HUDEP-2 (cell line): ENCODE data around the gene TMEM240.
"Not testable (repeated sequence)": the region's sequence is repeated elsewhere in the genome, so short reads cannot be mapped to it uniquely, and the experiment has no call there.

Experiments used
- DNase-seq, 76 experiments: peaks; one replicate each; lab custom pipeline; 2025; ENCODE audit not compliant: unreplicated experiment in 76 of 76; lab: John Stamatoyannopoulos, UW

TMEM240 gene

DNA sequence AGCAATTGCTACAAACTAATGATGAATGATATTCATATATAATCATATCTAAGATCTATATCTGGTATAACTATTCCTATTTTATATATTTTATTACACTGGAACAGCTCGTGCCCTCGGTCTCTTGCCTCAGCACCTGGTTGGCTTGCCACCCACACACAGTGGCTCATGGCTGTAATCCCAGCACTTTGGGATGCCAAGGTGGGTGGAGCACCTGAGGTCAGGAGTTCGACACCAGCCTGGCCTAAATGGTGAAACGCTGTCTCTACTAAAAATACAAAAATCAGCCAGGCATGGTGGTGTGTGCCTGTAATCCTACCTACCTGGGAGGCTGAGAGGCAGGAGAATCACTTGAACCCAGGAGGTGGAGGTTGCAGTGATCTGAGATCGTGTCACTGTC, 34.6 kb downstream of the TMEM240 start:
- DNase-seq = not testable (repeated sequence)

DNA sequence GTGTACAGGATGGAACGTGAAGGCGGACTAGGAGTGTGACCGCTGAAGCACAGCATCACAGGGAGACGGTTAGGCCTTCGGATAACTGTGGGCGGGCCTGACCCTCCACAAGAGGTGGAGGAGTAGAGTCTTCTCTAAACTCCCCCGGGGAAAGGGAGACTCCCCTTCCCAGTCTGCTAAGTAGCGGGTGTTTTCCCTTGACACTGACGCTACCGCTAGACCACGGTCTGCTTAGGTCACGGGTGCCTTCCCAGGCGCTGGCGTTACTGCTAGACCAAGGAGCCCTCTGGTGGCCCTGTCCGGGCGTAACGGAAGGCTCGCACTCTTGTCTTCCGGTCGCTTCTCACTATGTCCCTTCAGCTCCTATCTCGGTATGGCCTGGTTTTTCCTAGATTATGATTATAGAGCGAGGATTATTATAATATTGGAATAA, 35.0 kb downstream of the TMEM240 start:
- peak in 60 of 76 experiments; percentile 5 to 70 (median 30) for DNase-seq

DNA sequence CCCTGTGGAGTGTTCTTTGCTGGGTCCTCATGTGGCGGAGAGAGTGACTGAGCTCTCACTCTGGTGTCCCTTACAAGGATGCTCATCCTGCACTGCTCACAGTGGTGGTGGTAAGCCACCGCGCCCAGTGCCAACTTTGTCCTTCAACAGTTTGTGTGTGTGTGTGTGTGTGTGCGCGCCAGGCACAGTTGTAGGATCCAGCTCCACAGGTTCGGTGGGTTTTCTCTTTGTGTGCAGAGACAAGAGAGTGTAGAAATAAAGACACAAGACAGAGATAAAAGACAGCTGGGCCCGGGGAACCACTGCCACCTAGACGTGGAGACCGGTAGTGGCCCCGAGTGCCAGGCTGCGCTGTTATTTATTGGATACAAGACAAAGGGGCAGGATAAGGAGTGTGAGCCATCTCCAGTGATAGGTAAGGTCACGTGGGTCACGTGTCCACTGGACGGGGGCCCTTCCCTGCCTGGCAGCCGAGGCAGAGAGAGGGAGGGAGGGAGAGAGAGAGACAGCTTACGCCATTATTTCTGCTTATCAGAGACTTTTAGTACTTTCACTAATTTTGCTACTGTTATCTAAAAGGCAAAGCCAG, 35.6 kb downstream of the TMEM240 start:
- DNase-seq = peak in 73 of 76 experiments; percentile 25 to 93 (median 80)

- not testable (repeated sequence) for DNase-seq
Measured at GRCh38 chr1:1495461-1495975, 44.9 kb downstream of the TMEM240 start.

DNA sequence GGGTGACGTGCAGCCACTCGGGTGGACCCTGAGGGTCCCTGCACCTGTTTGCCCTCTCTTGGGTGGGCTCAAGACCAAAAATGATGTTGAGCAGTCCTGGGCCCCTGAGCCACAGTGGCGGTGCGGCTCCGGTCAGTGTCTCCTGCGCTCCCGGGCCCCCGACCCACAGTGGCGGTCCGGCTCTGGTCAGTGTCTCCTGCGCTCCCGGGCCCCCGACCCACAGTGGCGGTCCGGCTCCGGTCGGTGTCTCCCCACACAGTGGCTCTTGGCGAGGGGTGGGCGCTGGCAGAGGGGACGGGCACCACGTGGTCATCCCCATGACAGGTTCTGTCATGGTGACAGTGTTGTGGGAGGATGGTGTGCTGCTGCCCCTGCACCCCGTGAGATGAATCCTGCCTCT, 46.1 kb downstream of the TMEM240 start:
- not testable (repeated sequence) for DNase-seq

DNA sequence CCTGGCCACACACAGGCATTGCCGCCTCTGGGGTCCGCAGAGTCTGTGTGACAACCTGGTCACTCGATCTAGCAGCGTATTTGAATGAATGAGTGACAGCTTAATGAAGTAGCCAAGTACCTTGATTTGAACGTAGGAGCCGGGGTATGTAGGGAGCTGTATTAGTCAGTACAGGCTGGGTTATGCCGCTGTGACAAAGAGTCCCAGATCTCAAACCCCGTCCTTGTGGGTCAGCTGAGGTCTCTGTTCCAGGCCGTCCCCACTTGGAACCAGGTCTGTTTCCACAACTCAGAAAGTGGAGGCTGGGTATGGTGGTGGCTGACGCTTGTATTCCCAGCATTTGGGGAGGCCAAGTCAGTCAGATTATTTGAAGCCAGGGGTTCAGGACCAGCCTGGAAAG, 48.8 kb downstream of the TMEM240 start:
- no peak for DNase-seq

GRCh38 chr1:1490633-1491230, 49.7 kb downstream of the TMEM240 start:
- DNase-seq = no peak

DNA sequence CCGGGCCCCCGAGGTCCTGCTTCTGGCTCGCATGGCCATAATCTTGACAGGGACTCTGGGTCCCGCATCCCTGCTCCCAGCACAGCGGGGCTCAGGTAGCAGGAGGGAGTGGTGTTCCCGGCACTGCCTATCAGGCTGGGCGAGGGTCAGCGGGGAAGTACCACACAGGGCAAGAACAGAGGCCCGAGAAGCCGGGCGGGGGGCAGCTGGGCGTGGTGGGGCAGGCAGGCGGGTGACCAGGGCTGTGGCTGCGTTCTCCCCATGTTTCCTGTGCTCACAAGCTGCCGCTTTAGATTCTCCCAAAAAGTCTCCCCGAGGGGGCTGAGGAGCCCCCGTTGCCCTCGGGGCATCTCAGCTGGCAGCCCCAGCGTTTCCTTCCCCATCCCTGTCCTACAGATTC, 50.6 kb downstream of the TMEM240 start:
- DNase-seq = no peak

DNA sequence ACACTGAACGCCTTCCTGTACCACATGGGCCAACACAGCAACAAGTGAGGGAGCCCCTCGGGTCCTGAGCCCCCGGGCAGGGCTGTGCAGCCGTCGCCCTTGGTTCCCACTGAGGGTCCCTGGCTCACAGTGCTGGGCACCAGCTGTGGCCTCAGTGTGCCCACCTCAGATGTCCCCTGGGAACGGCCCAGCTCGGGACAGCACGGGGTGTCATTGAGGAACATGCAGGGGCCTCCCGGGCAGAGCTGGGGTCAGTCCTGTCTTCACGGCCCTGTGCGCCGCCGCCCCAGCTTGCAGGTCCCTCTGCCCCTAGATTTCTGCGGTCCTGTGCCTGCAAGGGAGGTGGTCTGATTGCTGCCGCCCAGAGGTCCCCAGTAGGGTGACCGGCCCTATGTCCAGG, 51.2 kb downstream of the TMEM240 start:
- no peak for DNase-seq

DNA sequence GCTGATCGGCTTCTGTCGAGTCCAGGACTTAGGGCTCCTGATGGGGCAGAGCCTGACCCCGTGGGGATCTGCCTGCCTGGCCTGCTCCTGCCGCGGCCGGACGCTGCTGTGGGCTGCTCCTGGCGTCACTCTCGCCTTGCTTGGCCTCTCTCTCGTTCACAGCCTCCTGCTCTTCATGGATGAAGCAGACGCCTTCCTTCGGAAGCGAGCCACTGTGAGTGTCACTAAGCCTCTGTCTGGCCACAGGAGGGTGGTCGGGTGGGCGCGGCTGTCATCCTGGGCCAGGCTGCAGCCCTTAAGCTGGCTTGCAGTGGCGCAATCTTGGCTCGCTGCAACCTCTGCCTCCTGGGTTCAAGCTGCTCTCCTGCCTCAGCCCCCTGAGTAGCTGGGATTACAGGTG, 52.7 kb downstream of the TMEM240 start:
- no peak for DNase-seq

DNA sequence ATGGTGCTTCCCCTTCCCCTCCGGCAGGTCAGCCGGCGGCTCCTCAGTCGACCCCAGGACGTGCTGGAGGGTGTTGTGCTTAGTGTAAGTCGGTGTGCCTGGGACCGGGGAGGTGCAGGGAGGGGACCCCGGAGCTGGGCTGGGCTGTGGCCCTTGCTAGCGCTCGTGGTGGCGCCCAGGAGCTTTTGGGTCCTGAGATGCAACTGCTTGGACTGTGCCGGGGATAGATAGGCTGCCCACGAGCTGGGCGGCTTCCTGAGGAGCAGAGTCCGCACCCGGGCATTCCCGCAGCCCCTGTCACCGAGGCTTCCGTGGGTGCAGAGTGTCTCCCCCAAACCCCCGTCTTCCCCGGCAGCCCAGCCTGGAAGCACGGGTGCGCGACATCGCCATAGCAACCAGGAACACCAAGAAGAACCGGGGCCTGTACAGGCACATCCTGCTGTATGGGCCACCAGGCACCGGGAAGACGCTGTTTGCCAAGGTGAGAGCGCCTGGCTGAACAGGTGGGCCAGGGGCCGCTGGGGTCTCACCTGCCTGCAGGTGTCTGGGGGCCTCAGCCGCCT, 54.6 kb downstream of the TMEM240 start:
- DNase-seq = not testable (repeated sequence)

- DNase-seq = not testable (repeated sequence)
Measured at GRCh38 chr1:1484976-1485750, 55.3 kb downstream of the TMEM240 start.
